SW480 (cell line): ENCODE results near the gene IQCH.
A peak's percentile ranks its signal among the peaks of the same experiment; 100 is the strongest.
"Not testable (repeated sequence)": the region's sequence is repeated elsewhere in the genome, so short reads cannot be mapped to it uniquely, and the experiment has no call there.

Source experiments
- DNase-seq: peaks from one replicate; pipeline ENCODE4 v3.0.0-alpha.2; 2016; ENCODE audit warnings: low spot score

The IQCH gene

DNA sequence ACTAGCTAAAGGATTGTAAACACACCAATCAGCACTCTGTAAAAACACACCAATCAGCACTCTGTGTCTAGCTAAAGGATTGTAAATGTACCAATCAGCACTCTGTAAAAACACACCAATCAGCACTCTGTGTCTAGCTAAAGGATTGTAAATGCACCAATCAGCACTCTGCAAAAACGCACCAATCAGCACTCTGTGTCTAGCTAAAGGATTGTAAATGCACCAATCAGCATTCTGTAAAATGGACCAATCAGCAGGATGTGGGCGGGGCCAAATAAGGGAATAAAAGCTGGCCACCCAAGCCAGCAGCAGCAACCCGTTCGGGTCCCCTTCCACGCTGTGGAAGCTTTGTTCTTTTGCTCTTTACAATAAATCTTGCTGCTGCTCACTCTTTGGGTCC, 8.0 kb upstream of the IQCH start:
- not testable (repeated sequence) for DNase-seq

DNA sequence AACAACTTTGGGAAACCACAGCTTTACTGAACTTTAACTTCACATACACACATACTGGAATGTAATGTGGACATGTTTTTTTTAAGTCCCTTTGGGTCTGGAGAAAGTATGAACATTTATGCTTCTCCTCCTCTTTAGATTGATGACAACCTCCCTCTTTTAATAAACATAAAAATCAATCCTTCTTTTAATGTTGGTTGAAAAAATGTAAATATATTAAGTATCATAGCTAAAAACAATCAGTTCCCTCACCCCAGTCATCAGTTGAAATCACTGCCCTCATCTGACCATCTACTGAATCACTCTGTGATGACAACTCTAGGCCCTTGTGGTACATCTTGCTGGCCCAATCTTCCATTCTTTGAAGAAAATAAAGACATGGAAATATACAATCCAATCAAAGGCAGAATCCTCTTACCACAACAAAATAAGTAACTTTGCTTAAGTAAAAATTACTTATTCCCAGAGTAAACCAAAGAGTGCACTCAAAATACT, 6.5 kb upstream of the IQCH start:
- no peak for DNase-seq

DNA sequence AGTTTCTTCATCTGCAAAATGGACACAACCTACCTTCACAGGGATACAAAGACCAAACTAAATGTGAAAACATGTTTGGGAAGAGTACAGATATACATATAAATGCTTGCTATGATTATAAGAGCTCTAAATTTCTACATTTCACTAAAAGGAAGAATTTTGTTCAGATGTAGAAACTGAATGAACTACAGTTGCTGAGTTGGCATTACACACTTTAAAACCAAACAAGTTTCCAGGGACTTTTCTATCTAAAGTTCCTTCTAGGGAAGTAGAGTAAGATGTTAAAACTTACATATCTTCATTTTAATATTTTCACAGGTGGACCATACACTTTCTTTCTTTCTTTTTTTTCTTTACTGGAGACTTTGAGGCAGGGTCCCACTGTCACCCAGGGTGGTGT, 4.8 kb upstream of the IQCH start:
- no peak for DNase-seq

DNA sequence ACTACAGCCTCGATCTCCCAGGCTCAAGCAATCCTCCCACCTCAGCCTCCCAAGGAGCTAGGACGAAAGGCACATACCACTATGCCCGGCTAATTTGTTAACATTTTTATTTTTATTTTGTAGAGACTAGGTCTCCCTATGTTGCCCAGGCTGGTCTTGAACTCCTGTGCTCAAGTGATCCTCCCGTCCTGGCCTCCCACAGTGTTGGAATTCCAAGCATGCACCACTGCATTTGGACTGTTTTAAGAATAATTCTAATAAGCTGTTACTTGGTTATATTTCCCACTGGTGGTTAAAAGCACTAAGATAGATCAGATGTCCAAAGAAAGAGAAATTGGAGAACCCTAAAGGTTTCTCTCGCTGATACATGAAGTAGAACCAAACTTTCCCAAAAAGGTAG, 3.3 kb upstream of the IQCH start:
- DNase-seq = no peak

DNA sequence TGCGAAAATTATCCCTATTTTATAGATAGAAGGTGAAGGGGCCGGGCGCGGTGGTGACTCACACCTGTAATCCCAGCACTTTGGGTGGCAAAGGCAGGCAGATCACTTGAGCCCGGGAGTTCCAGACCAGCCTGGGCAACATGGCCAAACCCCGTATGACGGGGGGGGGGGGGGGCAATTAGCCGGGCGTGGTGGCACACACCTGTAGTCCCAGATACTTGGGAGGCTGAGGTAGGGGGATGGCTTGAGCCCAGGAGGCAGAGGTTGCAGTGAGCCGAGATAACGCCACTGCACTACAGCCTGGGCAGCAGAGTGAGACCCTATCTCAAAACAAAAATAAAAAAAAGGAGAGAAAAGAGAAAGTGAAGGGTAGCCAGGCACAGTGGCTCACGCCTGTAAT, 1.5 kb upstream of the IQCH start:
- no peak for DNase-seq

DNA sequence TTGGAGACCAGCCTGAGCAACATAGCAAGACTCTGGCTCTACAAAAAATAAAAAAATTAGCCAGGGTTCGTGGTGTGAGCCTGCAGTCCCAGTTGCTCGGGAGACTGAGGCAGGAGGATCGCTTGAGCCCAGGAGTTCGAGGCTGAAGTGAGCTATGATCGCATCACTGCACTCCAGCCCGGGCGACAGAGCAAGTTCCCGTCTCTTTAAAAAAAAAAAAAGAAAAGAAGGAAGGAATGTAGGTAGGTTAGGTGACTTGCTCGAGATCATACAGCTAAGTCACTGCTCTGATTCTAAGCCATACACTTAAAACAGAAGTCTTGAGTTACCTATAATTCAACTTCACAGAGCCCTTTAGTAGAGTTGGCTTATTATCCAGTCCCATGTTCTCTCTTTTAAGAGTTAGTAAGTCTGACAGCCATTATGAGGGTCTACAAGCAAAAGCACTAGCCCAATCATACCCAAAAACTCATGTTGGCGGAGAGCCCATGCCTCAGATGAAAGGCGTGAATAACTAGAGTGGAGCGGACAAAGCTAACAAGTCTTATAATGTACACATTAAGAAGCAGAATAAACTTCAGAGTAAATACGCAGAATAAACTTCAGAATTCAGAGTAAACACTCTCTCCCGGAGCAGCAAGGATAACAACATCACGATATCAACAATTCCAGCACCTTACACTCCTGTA, 893 bp upstream of the IQCH start:
- peak; percentile 17 for DNase-seq

DNA sequence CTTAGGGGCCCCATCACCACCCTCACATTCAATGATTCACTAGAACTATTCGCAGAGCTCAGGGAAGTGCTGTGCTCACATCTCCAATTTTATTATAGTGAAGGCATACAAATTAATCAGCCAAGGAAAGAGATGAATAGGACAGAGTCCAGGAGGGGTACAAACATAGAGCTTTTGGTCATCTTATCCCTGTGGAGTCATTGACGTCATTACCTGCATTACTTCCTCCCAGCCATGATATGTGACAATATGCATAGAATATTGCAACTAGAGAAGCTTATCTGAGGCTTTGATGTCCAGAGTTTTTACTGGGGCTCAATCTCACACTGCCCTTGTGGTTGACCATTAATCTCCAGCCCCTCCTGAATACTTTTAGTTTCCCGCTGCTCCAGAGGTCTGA, 1.5 kb downstream of the IQCH start:
- DNase-seq = no peak

DNA sequence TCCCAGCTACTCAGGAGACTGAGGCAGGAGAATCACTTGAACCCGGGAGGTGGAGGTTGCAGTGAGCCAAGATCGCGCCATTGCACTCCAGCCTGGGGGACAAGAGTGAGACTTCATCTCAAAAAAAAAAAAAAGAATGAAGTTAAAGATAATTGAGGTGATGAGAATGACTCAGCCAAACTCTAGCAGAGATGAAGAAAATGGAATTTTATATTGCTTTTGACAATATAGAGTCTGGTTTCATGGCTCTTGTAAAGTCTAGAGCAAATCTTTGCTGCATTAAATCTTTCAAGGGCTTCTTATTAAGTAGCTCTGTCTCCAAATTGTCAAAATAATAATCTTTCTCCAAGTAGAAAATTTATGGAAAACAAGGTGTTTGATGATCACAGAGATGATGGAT, 3.8 kb downstream of the IQCH start:
- not testable (repeated sequence) for DNase-seq

DNA sequence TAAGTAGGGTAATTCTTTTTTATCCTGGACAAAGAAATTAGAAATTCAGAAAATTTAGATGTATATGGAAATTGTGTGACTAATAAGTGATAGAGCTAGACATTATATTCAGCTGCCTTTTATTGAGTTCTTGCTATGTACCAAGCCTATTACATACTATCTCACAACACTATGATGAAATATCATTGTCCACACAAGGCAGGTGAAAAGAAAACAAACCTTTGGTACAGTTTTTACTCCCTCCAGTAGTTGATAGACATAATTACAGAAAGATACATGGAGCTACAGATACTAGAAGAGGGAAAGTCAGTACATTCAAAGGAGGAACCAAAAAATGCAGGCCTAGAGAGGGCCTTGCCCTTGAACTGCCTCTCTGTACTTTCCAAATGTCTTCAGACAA, 4.8 kb downstream of the IQCH start:
- no peak for DNase-seq

DNA sequence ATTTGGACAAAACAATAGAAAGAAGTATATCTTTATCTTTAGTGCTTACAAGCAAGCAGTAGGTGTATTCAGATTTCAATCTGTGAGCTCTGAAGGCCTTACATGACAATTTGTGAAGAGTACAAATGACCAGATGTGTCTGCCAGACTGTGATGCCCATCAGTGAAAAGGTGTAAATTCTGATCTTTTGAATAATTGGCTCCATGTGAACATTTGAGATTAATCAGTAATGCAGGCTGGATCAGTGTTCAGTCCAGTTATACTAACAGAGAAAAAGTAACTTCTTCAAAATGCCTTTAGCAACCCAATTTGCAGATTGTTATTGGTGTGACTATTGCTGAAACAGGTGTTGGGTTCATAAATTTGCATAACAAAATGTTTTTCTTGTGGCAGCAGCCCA, 5.2 kb downstream of the IQCH start:
- DNase-seq = no peak

DNA sequence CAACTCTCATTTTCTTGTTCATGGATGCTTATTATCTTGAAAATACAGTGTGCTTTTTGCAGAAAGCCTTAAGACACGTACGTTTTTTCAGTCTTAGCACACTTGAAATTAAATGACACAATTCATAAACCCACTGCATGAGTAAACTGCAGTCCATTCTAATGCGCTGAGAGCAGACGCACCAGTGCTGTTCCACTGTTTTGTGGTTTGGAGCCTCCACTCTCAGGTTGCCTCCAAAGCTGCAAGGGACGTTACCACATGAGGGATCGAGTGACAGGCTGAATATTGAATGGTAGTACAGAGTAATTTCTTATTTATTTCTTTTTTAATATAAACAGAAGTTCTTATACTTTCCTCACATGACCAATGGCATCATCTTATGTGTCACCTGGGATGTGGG, 12.3 kb downstream of the IQCH start:
- DNase-seq = no peak

DNA sequence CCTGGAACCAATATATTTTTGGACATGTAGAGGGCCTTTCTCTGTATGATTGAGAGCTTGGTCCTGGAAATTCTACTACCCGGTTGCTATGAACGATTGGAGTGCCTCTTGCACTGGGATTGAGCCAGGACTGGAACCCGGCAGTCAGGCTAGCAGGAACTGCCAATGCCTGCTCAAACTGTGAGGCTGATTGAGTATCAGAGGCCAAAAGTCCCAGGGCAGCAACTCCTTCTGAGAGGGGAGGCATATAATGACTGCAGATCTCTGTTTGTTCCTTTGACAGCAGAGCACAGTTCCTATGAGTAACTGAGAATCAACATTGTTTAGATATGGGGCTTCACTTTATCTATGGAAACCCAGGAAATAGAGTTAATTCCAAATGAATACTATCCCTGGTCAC, 12.9 kb downstream of the IQCH start:
- DNase-seq = no peak

DNA sequence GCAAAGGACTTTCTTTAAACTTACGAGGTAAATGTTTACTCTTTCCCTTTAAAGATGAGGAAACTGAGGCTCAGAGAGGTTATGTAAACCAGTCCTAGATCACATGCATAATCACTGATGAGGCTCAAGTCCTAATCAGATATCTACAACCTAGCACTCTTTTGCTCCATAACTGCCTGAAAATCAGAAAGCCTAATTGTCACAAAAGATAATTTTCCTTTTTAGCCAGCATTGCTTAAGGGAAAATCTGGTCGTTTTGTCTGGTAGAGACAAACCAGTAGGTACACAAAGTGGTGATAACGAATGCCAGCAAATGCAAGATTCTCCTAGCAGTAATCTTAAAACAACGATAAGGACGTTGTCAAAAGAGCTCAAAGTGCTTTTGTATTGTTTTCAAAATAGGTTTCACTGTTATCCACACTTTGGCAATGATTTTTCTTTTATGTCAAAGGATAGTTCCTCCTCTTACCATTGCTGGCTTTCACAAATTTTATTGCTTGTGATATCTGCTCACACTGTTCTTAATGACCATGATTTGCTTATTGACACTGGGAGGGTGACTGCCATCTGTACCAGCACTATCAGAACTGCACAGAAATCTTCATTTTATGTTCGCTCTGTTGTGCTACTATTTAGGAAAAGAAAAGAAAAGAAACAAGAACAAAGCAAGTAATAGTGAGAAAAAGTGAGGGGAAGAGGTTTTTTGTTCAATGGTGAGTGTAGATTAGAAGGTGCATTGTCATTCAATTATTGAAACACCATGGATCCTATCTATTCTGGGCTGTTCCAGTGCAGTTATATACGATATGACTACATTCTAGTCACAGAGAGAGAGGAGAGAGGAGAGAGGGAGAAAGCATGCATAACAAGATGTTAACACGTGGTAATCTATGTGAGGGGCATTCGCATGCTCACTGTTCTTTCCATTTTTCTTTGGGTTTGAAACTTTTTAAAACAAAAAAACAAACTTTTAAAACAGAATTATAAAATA, 13.7 kb downstream of the IQCH start:
- DNase-seq = no peak

DNA sequence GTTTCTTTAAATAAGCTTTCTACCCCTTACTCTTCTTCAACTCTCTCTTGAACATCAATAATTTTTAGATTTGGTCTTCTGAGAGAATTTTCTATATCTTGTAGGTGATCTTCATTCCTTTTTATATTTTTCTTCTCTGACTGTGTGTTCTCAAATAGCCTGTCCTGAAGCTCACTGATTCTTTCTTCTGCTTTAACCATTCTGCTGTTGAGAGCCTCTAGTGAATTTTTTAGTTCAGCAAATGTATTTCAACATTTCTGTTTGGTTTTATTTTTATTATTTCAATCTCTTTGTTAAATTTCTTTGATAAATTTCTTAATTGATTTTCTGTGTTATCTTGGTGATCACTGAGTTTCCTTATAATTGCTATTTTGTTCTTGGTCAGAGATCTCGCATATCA, 19.6 kb downstream of the IQCH start:
- DNase-seq = no peak

DNA sequence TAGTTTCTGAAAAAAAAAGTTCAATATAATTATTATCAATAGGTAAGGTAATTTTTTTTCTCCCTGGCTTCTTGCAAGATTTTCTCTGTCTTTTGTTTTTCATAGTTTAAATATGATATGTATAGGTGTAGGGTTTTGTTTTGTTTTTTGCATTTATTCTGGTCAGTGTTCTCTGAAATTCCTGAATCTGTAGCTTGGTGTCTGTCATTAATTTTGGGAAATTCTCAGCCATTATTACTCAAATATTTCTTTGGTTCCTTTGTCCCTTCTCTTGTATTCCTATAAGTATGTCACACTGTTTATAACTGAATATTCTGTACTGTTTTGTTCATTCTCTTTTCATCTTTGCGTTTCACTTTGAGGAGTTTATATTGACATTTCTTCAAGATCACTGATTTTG, 22.1 kb downstream of the IQCH start:
- DNase-seq = no peak

DNA sequence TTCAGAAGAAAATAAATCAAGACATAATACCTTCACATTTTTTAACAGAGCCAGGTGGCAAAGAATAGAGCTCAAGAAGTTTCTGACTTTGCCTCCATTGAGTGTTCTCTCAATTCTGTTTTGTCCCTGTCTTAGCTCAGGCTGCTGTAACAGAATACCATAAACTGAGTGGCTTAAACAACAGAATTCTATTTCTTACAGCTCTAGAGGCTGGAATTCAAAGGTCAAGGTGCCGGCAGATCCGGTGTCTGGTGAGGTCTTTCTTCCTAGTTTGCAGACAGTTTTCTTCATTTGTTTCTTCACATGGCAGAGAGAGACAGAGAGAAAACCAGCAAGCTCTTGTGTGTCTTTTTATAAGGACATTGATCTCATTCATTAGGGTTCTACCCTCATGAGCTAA, 25.6 kb downstream of the IQCH start:
- no peak for DNase-seq

DNA sequence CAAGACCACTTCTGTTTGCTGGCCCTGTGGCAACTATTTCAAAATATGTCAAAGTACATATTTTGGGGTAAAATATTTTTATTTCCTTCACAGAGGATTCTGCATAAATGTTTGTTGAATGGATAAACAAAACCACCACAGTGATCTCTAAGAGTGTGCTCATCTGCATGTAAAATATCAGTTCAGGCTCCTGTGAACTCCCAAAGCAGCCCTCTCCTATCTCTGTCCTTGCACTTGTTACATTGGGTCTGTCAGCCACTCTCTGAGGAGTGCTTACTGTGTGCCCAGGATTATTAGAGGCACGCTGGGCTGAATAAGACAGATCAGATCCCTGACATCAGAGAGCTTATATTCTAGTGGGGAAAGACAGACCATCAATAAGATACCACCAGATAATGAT, 27.1 kb downstream of the IQCH start:
- no peak for DNase-seq

DNA sequence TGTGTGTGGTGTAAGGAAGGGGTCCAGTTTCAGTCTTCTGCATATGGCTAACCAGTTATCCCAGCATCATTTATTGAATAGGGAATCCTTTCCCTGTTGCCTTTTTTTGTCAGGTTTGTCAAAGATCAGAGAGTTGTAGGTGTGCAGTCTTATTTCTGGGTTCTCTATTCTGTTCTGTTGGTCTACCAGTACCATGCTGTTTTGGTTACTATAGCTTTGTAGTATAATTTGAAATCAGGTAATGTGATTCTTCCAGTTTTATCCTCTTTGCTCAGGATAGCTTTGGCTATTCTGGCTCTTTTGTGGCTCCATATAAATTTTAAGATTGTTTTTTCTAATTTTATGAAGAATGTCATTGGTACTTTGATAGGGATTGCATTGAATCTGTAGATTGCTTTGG, 31.0 kb downstream of the IQCH start:
- not testable (repeated sequence) for DNase-seq

DNA sequence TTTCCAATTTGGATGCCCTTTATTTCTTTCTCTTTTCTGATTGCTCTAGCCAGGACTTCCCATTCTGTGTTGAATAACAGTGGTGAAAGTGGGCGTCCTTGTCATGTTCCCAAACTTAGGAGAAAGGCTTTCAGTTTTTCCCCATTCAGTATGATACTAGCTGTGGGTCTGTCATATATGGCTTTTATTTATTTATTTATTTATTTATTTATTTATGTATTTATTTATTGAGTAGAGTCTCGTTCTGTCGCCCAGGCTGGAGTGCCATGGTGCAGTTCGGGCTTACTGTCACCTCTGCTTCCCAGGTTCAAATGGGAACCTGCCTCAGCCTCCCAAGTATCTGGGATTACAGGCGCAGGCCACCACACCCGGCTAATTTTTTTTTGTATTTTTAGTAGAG, 31.8 kb downstream of the IQCH start:
- not testable (repeated sequence) for DNase-seq

DNA sequence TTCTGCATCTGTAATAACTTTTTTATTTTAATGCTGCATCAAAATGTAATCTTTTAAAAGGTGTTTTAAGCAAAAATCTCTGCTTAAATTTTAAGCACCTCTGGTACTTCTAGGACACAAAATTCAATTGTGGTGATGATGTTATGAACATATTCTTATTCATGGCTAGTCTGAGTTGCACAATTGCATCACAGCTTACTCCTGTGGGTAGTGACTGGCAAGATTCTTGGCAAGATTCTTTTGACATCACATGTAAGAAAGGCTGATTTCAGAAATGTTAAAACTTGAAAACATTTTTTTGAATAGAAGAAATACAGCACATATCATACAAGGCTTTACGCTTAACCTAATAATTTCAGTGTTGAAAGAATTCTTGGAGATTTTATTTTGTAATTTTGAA, 35.7 kb downstream of the IQCH start:
- no peak for DNase-seq

DNA sequence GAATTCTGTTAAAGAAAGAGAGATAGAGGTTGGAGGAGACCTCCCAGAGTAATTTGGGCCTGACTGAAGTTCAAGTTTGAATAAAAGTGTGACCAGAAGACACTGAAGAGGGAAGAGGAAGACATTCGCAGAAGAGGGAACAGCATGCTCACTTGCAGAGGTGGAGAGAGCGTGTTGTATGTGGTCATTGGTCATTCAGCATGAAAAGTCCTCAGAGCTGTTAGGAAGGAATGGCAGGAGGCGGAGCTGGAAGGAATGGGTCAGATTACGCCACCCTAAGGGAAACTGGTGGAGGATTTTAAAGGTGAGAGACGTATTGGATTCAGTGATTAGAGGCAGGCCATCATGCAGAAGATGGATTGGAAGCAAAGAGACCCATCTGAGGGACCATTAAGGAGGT, 41.6 kb downstream of the IQCH start:
- DNase-seq = no peak

DNA sequence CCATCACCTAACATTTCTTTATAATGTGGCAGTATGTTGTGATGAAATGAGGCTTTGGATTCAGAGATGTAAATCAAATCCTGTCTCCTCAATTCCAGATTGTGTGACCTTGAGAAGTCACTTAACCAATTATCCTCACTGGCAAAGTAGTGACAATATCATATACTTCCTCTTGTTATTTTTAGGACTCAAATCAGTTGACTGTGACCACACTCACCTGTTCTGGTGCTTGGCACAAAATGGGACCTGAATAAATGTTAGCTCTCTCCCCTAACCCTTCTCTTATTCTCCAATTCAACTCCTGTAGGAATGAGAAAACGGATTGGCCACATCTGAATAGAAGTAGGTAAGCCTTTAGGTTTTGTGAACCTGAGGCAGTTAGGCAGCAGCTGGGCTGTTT, 42.1 kb downstream of the IQCH start:
- no peak for DNase-seq

DNA sequence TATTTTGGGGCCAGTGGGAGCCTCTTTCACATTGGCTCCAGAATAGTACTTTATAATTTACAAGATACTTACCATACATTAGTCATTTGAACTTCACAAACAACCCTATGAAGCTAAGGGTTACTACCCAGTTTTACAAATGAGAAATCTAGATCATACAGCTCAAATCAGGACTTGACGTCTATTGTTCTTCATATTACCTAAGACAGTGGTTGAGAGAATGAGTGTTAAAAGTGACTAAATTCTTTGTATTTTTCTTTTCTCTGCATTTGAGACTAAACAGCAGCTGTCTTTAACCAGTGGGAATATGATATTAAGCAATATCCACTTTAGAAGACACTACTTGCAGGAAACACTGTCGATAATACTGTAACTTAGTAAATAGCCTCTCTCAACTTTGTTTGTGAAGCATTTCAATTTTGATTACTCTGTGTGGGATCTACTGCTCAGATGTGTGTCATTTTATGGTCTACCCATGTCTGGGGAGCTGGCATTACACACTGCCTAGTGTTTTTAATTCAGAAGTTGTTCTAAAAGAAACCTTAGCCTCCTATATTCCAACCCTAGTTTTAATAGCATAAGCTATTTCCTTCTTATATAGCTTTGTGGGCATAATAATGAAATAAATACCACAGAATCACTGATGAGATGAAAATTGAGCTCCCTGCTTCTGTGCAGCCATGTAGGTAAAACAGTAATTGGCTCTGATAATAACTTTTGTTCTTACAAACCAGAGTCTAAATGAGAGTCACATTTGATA, 45.9 kb downstream of the IQCH start:
- DNase-seq = no peak
